H1 (cell line): ENCODE measurements around the gene ZNF652. TPM values are rescaled to one million over a fixed set of nuclear protein-coding genes. Genes with fewer than 3 reads are reported as not detected.

Source experiments
- CTCF ChIA-PET: fragments of 300-600 bp; sonication (Branson Sonifier 250); formaldehyde crosslinking; loops from one replicate; lab custom pipeline; 2021; ENCODE audit not compliant: partially characterized antibody; lab: Charles Lee
- POLR2A ChIA-PET: fragments of 300-600 bp; sonication (Branson Sonifier 250); formaldehyde crosslinking; loops from one replicate; lab custom pipeline; 2021; ENCODE audit warnings: inconsistent platforms; ENCODE audit not compliant: partially characterized antibody; lab: Charles Lee
- DNase-seq, 2 experiments: peaks; one replicate each; pipeline versions ENCODE4 v3.0.0 to v3.0.0-alpha.2; 2010 to 2022; ENCODE audit warnings: low spot score in 2 of 2, low read depth in 1 of 2, mixed read lengths in 1 of 2
- FAIRE-seq: peaks from 2 replicates; lab custom pipeline; 2011; peaks lifted over from hg19 to GRCh38; lab: Jason Lieb, UNC
- H2AFZ ChIP-seq: 2 replicates; pipeline ENCODE4 v1.8.1; 2012; ENCODE audit warnings: low read length, inconsistent platforms
- H2AK5ac ChIP-seq: 2 replicates; pipeline ENCODE4 v1.6.1; 2013; ENCODE audit warnings: low read depth, low read length
- H2BK120ac ChIP-seq: replicated peaks from 2 replicates; pipeline ENCODE3; 2013; ENCODE audit warnings: low read depth, low read length, inconsistent platforms
- H2BK12ac ChIP-seq: 2 replicates; pipeline ENCODE4 v1.6.1; 2013; ENCODE audit warnings: low read depth, low read length
- H2BK15ac ChIP-seq: 2 replicates; pipeline ENCODE4 v1.6.1; 2013; ENCODE audit warnings: low read length
- H2BK20ac ChIP-seq: 2 replicates; pipeline ENCODE4 v1.6.1; 2013; ENCODE audit warnings: low read length
- H2BK5ac ChIP-seq: 2 replicates; pipeline ENCODE4 v1.6.1; 2013; ENCODE audit warnings: low read depth, low read length
- H3K14ac ChIP-seq: 2 replicates; pipeline ENCODE4 v1.6.1; 2013; ENCODE audit warnings: inconsistent platforms; ENCODE audit not compliant: insufficient read length
- H3K18ac ChIP-seq: 2 replicates; pipeline ENCODE4 v1.6.1; 2013; ENCODE audit warnings: low read length; ENCODE audit errors: extremely low read depth
- H3K23ac ChIP-seq: 2 replicates; pipeline ENCODE4 v1.6.1; 2013; ENCODE audit warnings: inconsistent platforms; ENCODE audit not compliant: insufficient read length
- H3K23me2 ChIP-seq: 2 replicates; pipeline ENCODE4 v1.6.1; 2013; ENCODE audit warnings: low read depth, low read length
- H3K27ac ChIP-seq: 2 replicates; pipeline ENCODE4 v1.6.1; 2011; ENCODE audit warnings: low read depth, low read length, inconsistent platforms
- H3K27me3 ChIP-seq, 4 experiments: replicated peaks in 1 of 4; 1 replicate in 1 of 4; 2 replicates in 3 of 4; pipeline versions ENCODE4 v1.6.1 to v1.8.1; 2011 to 2013; ENCODE audit warnings: low read length in 3 of 4, mild to moderate bottlenecking in 3 of 4, inconsistent platforms in 2 of 4, mixed read lengths in 2 of 4, moderate library complexity in 1 of 4; ENCODE audit not compliant: control insufficient read depth in 3 of 4, insufficient read depth in 3 of 4; ENCODE audit errors: extremely low read depth in 1 of 4
- H3K36me3 ChIP-seq, 4 experiments: 2 replicates each; pipeline versions ENCODE4 v1.6.1 to v1.8.1; 2011 to 2013; ENCODE audit warnings: mild to moderate bottlenecking in 4 of 4, low read length in 3 of 4, moderate library complexity in 2 of 4, control low read depth in 1 of 4, inconsistent platforms in 1 of 4; ENCODE audit not compliant: insufficient read depth in 4 of 4, control insufficient read depth in 2 of 4
- H3K4ac ChIP-seq: replicated peaks from 2 replicates; pipeline ENCODE3; 2013; ENCODE audit warnings: low read length, low read depth, mixed read lengths, inconsistent platforms; ENCODE audit not compliant: insufficient read length
- H3K4me1 ChIP-seq, 4 experiments: replicated peaks in 1 of 4; 1 replicate in 1 of 4; 2 replicates in 3 of 4; pipeline versions ENCODE4 v1.6.1 to v1.8.1; 2011 to 2013; ENCODE audit warnings: low read length in 3 of 4, inconsistent platforms in 2 of 4, mixed read lengths in 1 of 4; ENCODE audit not compliant: insufficient read depth in 4 of 4, control insufficient read depth in 3 of 4
- H3K4me2 ChIP-seq, 2 experiments: 2 replicates each; pipeline versions ENCODE4 v1.6.1 to v1.8.1; 2011 to 2013; ENCODE audit warnings: low read depth in 2 of 2, low read length in 2 of 2, control low read depth in 1 of 2, inconsistent platforms in 1 of 2, mild to moderate bottlenecking in 1 of 2; ENCODE audit not compliant: insufficient read depth in 1 of 2
- H3K4me3 ChIP-seq, 4 experiments: fragments of 200-600, 300-600 bp in 1 of 4; sonication (generic), shearing (Covaris generic), sonication (Bioruptor Twin) in 1 of 4; 2 replicates each; pipeline versions ENCODE4 v1.5.1 to v1.8.1; 2011 to 2016; ENCODE audit warnings: low read length in 4 of 4, low read depth in 3 of 4, control low read depth in 2 of 4, inconsistent platforms in 2 of 4, mild to moderate bottlenecking in 2 of 4, mixed read lengths in 1 of 4, moderate library complexity in 1 of 4; ENCODE audit not compliant: insufficient read depth in 2 of 4; ENCODE audit errors: extremely low read depth in 1 of 4
- H3K56ac ChIP-seq: replicated peaks from 2 replicates; pipeline ENCODE3; 2013; ENCODE audit warnings: low read depth, mild to moderate bottlenecking, mixed read lengths, low read length, inconsistent platforms; ENCODE audit not compliant: insufficient read length
- H3K79me1 ChIP-seq: 2 replicates; pipeline ENCODE4 v1.6.1; 2013; ENCODE audit warnings: low read depth, low read length, control low read depth
- H3K79me2 ChIP-seq, 2 experiments: 2 replicates each; pipeline versions ENCODE4 v1.6.1 to v1.8.1; 2012 to 2013; ENCODE audit warnings: low read length in 2 of 2, mild to moderate bottlenecking in 2 of 2, inconsistent platforms in 1 of 2; ENCODE audit not compliant: insufficient read depth in 2 of 2, control insufficient read depth in 1 of 2
- H3K9ac ChIP-seq, 4 experiments: replicated peaks in 1 of 4; 1 replicate in 1 of 4; 2 replicates in 3 of 4; pipeline versions ENCODE4 v1.6.1 to v1.8.1; 2011 to 2013; ENCODE audit warnings: low read depth in 3 of 4, low read length in 3 of 4, control low read depth in 2 of 4, mild to moderate bottlenecking in 2 of 4, moderate library complexity in 2 of 4, inconsistent platforms in 1 of 4; ENCODE audit errors: extremely low read depth in 1 of 4
- H3K9me3 ChIP-seq, 2 experiments: 2 replicates each; pipeline versions ENCODE4 v1.6.1 to v1.8.1; 2012 to 2013; ENCODE audit warnings: mild to moderate bottlenecking in 2 of 2, moderate library complexity in 2 of 2, control low read depth in 1 of 2, inconsistent platforms in 1 of 2, low read depth in 1 of 2, low read length in 1 of 2, mixed read lengths in 1 of 2; ENCODE audit not compliant: insufficient read depth in 2 of 2
- H4K20me1 ChIP-seq, 2 experiments: replicated peaks in 1 of 2; 2 replicates each; pipeline versions ENCODE3 to v1.8.1; 2011 to 2013; ENCODE audit warnings: inconsistent platforms in 2 of 2, low read length in 2 of 2, mild to moderate bottlenecking in 1 of 2; ENCODE audit not compliant: insufficient read depth in 2 of 2, control insufficient read depth in 1 of 2
- H4K5ac ChIP-seq: 2 replicates; pipeline ENCODE4 v1.6.1; 2013; ENCODE audit warnings: low read length, low read depth, mixed read lengths, inconsistent platforms; ENCODE audit not compliant: insufficient read length
- H4K8ac ChIP-seq: 2 replicates; pipeline ENCODE4 v1.8.0; 2013; ENCODE audit warnings: mild to moderate bottlenecking, moderate library complexity, low read length, inconsistent platforms; ENCODE audit not compliant: insufficient read depth; ENCODE audit errors: extremely low read depth
- H4K91ac ChIP-seq: replicated peaks from 2 replicates; pipeline ENCODE3; 2013; ENCODE audit warnings: low read length, mixed read lengths, inconsistent platforms; ENCODE audit not compliant: insufficient read length
- BRCA1 ChIP-seq: IDR thresholded peaks from 2 replicates; pipeline ENCODE4 v1.6.1; 2012; ENCODE audit warnings: low read depth, low read length, improper control_type of control experiment
- CEBPB ChIP-seq: IDR thresholded peaks from 2 replicates; pipeline ENCODE4 v1.6.1; 2012; ENCODE audit warnings: low read depth, low read length
- CHD2 ChIP-seq: IDR thresholded peaks from 2 replicates; pipeline ENCODE4 v1.6.1; 2012; ENCODE audit warnings: low read length, improper control_type of control experiment
- JUND ChIP-seq: IDR thresholded peaks from 2 replicates; pipeline ENCODE4 v1.6.1; 2011; ENCODE audit warnings: mild to moderate bottlenecking, improper control_type of control experiment, low read length
- KDM4A ChIP-seq: IDR thresholded peaks from one replicate; pipeline ENCODE4 v1.7.1; 2012; ENCODE audit warnings: low read depth, mild to moderate bottlenecking, moderate library complexity, low read length, inconsistent platforms; ENCODE audit not compliant: severe bottlenecking
- NANOG ChIP-seq: IDR thresholded peaks from 2 replicates; pipeline ENCODE4 v1.6.1; 2011; ENCODE audit warnings: low read length, low read depth, mild to moderate bottlenecking, inconsistent platforms; ENCODE audit not compliant: insufficient read depth, poor library complexity, severe bottlenecking
- RAD21 ChIP-seq, 2 experiments: IDR thresholded peaks in 1 of 2; conservative IDR thresholded peaks in 1 of 2; 2 replicates each; pipeline ENCODE4 v1.6.1; 2011; ENCODE audit warnings: low read depth in 2 of 2, low read length in 2 of 2, improper control_type of control experiment in 1 of 2, inconsistent platforms in 1 of 2, mild to moderate bottlenecking in 1 of 2, moderate library complexity in 1 of 2
- RBBP5 ChIP-seq: IDR thresholded peaks from 2 replicates; pipeline ENCODE4 v1.7.1; 2012; ENCODE audit warnings: low read depth, mild to moderate bottlenecking, inconsistent platforms, low read length, moderate library complexity, borderline replicate concordance
- SAP30 ChIP-seq: fragments of 300-600 bp; sonication (generic); IDR thresholded peaks from 2 replicates; pipeline ENCODE4 v1.7.1; 2012; ENCODE audit warnings: low read length, moderate library complexity, mild to moderate bottlenecking, inconsistent platforms; ENCODE audit not compliant: insufficient read depth, insufficient replicate concordance
- SP1 ChIP-seq: IDR thresholded peaks from 2 replicates; pipeline ENCODE4 v1.6.1; 2011; ENCODE audit warnings: low read depth, low read length
- YY1 ChIP-seq: IDR thresholded peaks from 2 replicates; pipeline ENCODE4 v1.6.1; 2011; ENCODE audit warnings: low read depth, mild to moderate bottlenecking, low read length
- WGBS, 2 experiments: shearing (Covaris generic) in 1 of 2; methylation state at CpG; one replicate each; pipeline versions ENCODE4 v1.1.6 to v1.1.7; 2013 to 2015; ENCODE audit warnings: low lambda C conversion rate in 2 of 2, mixed read lengths in 2 of 2, inconsistent platforms in 1 of 2, low coverage in 1 of 2, missing lambda C conversion rate in 1 of 2; ENCODE audit not compliant: insufficient replicate concordance in 2 of 2, insufficient coverage in 1 of 2, insufficient read length in 1 of 2; ENCODE audit errors: extremely low coverage in 1 of 2, missing lambda C conversion rate in 1 of 2; 5-methylcytosine and 5-hydroxymethylcytosine counted together
- polyA plus RNA-seq, 7 experiments: library from polyadenylated mRNA; depleted of rRNA in 3 of 7; stranded (reverse) in 5 of 7; unstranded in 2 of 7; fragments of >200 nt in 5 of 7; fragments of 200-250 nt in 2 of 7; gene quantifications; 1 replicate in 5 of 7; 2 replicates in 1 of 7; 4 replicates in 1 of 7; pipeline versions ENCODE4 v1.2.1 to v1.2.3, GENCODE V29; 2011 to 2013; ENCODE audit warnings: missing spikeins in 2 of 7, mixed read lengths in 2 of 7
- total RNA-seq: library from RNA; stranded (reverse); fragmentation: NEBNext Ultra II Directional; extraction: Animal tissue kit (Norgen Biotek cat#: 25700); gene quantifications from 2 replicates; pipeline ENCODE4 v1.2.1, GENCODE V29; 2021

Gene ZNF652
- total and polyA plus RNA-seq, 2 of the 8 experiments (the other 6 are each of a cell fraction or from before 2014, with no cell fraction given) = 13.5 to 39.6 TPM

- ChIA-PET POLR2A (interaction anchor here (1.3 kb wide), 1 partner anchor 22 kb away, joined by 4 read pairs; no protein-coding TSS in a partner anchor), CTCF (interaction anchor here (0.7 to 2.6 kb wide), 6 partner anchors 15 to 1339 kb away, joined by 3 to 10 read pairs (median 3); no protein-coding TSS in a partner anchor)
- H3K23me2 ChIP-seq = no peaks in the 10 kb centered on the region
- H3K9ac ChIP-seq = no peak overlapping the region
- H3K27me3 ChIP-seq = no peaks in the 10 kb centered on the region
- no peak overlapping the region for H4K91ac ChIP-seq
- no peak overlapping the region for H4K8ac ChIP-seq
- no peaks in the 10 kb centered on the region; the same call in 1 of the 2 replicates for H3K79me1 ChIP-seq
- no peak overlapping the region for H3K14ac ChIP-seq
- H2BK120ac ChIP-seq = no peak overlapping the region
- H2AK5ac ChIP-seq = no peak overlapping the region
- no peaks in the 10 kb centered on the region for H3K9me3 ChIP-seq
- no peak overlapping the region for H2BK20ac ChIP-seq
- 93% methylated on average over 1 of the region's 4 CpGs; no CpG with 5 or more reads in 1 of the 2 experiments for WGBS, 2 experiments
- H3K23ac ChIP-seq = no peak overlapping the region
- H3K27ac ChIP-seq = no peak overlapping the region
- no peak overlapping the region for H3K4ac ChIP-seq
- no peak overlapping the region for H3K56ac ChIP-seq
- no peak overlapping the region for H3K18ac ChIP-seq
- H3K4me2 ChIP-seq = no peak overlapping the region
- H2BK5ac ChIP-seq = no peak overlapping the region
- H3K4me1 ChIP-seq = no peaks in the 10 kb centered on the region
- no peak overlapping the region for H2AFZ ChIP-seq
- H2BK15ac ChIP-seq = no peak overlapping the region
- TF ChIP-seq BRCA1 (no peak), JUND (no peak), RAD21 (IDR thresholded peaks at IDR 0.05 in 1 of 2, conservative IDR thresholded peaks at IDR 0.05 in 1 of 2; ENCODE audit: low read depth in 2 of 2, low read length in 2 of 2) (no peak), RBBP5 (no peak), YY1 (no peak), NANOG (no peak), CHD2 (no peak), CEBPB (no peak), SAP30 (no peak), SP1 (no peak), KDM4A (no peak)
- TF ChIP-seq, all 59 proteins: peak for 0
- H3K36me3 ChIP-seq = no peaks in the 10 kb centered on the region
- no peak overlapping the region for H3K4me3 ChIP-seq
- DNase-seq (no peak), FAIRE-seq (no peak)
- no peaks in the 10 kb centered on the region for H4K20me1 ChIP-seq
- H3K79me2 ChIP-seq = peaks cover 0 to 66% of the 10 kb centered on the region in 2 experiments; a peak in 2 of 4 replicates
- H2BK12ac ChIP-seq = no peak overlapping the region
- H4K5ac ChIP-seq = no peak overlapping the region
Observed at GRCh38 chr17:49338883-49339282, 23.2 kb downstream of the ZNF652 start.
